PC-9 (cell line): ENCODE data around the gene MOGAT2. TPM values are rescaled to one million over a fixed set of nuclear protein-coding genes. Genes with fewer than 3 reads are reported as not detected.

Experiments used
- Bru-seq: library from RNA; stranded (reverse); fragments of 400-500 nt; gene quantifications from one replicate; lab custom pipeline; 2021; lab: Mats Ljungman, UMichigan
- BruChase-seq, 2 experiments: library from RNA; stranded (reverse); fragments of 400-500 nt; gene quantifications; one replicate each; lab custom pipeline; 2021; lab: Mats Ljungman, UMichigan
- BruUV-seq: library from RNA; stranded (reverse); fragments of 400-500 nt; replicated peaks from 2 replicates; lab custom pipeline; 2021; lab: Mats Ljungman, UMichigan
- CTCF ChIA-PET: fragments of 300-600 bp; sonication (Branson Sonifier 250); formaldehyde crosslinking; loops from one replicate; lab custom pipeline; 2022; ENCODE audit warnings: antibody characterized with exemption; lab: Charles Lee
- POLR2A ChIA-PET: fragments of 300-600 bp; sonication (Branson Sonifier 250); formaldehyde crosslinking; loops from one replicate; lab custom pipeline; 2022; ENCODE audit warnings: antibody characterized with exemption; ENCODE audit not compliant: unreplicated experiment; lab: Charles Lee
- DNase-seq, 2 experiments: peaks; one replicate each; pipeline versions ENCODE4 v3.0.0 to v3.0.0-alpha.2; 2015 to 2022; ENCODE audit warnings: mixed read lengths in 1 of 2
- H2AFZ ChIP-seq: fragments of 200-600 bp; sonication (generic); 2 replicates; pipeline ENCODE4 v1.8.1; 2017; ENCODE audit warnings: antibody characterized with exemption
- H3F3A ChIP-seq: fragments of 200-600 bp; sonication (generic); 2 replicates; pipeline ENCODE4 v1.8.1; 2017; ENCODE audit warnings: antibody characterized with exemption, mild to moderate bottlenecking, low read depth; ENCODE audit not compliant: insufficient read depth
- H3K27ac ChIP-seq: fragments of 200-600 bp; sonication (generic); 2 replicates; pipeline ENCODE4 v1.6.1; 2016; ENCODE audit warnings: mixed run types
- H3K27me3 ChIP-seq: fragments of 200-600 bp; sonication (generic); 2 replicates; pipeline ENCODE4 v1.6.1; 2016; ENCODE audit warnings: low read depth, mixed run types; ENCODE audit not compliant: insufficient read depth
- H3K36me3 ChIP-seq: fragments of 200-600 bp; sonication (generic); 2 replicates; pipeline ENCODE4 v1.6.1; 2016; ENCODE audit warnings: low read depth, mixed run types
- H3K4me1 ChIP-seq: fragments of 200-600 bp; sonication (generic); replicated peaks from 2 replicates; pipeline ENCODE4 v1.6.1; 2016; ENCODE audit warnings: mixed run types; ENCODE audit not compliant: insufficient read depth
- H3K4me2 ChIP-seq: fragments of 200-600 bp; sonication (generic); 2 replicates; pipeline ENCODE4 v1.6.1; 2017; ENCODE audit warnings: mixed run types
- H3K4me3 ChIP-seq: fragments of 200-600 bp; sonication (generic); 2 replicates; pipeline ENCODE4 v1.6.1; 2016; ENCODE audit warnings: mixed run types
- H3K79me2 ChIP-seq: fragments of 200-600 bp; sonication (generic); 2 replicates; pipeline ENCODE4 v1.6.1; 2017; ENCODE audit warnings: low read depth, mixed run types
- H3K9me2 ChIP-seq: fragments of 200-600 bp; sonication (generic); 2 replicates; pipeline ENCODE4 v1.8.1; 2017; ENCODE audit warnings: mild to moderate bottlenecking; ENCODE audit not compliant: insufficient read depth
- H3K9me3 ChIP-seq: fragments of 200-600 bp; sonication (generic); 2 replicates; pipeline ENCODE4 v1.8.1; 2016; ENCODE audit warnings: low read depth; ENCODE audit not compliant: insufficient read depth
- H4K20me1 ChIP-seq: fragments of 200-600 bp; sonication (generic); 2 replicates; pipeline ENCODE4 v1.8.1; 2017; ENCODE audit not compliant: insufficient read depth
- EZH2 ChIP-seq: fragments of 200-600 bp; sonication (generic); IDR thresholded peaks from 2 replicates; pipeline ENCODE4 v1.8.0; 2017; ENCODE audit warnings: antibody characterized with exemption, low read depth
- intact Hi-C: fragments of 100-400 bp; cut with micrococcal nuclease; formaldehyde crosslinking; loops from one replicate; pipeline ENCODE4 v1.10.0; 2022; ENCODE audit not compliant: unreplicated experiment
- long read RNA-seq: library from polyadenylated mRNA; stranded (forward); transcript quantifications from one replicate; pipeline ENCODE4 v2.0.0, GENCODE V29; 2022
- total RNA-seq: library from RNA; stranded (reverse); gene quantifications from 2 replicates; pipeline ENCODE4 v1.2.3, GENCODE V29; 2021
- TF ChIP-seq, protein P1 (sequence below): fragments of 200-600 bp; sonication (generic); conservative IDR thresholded peaks from 2 replicates; pipeline ENCODE4 v1.6.1; 2017; ENCODE audit warnings: mixed run types, antibody characterized with exemption, mild to moderate bottlenecking, moderate library complexity

Gene MOGAT2
- not detected in 2 replicates for total RNA-seq
- Bru-seq, nascent RNA = not detected
- BruChase-seq, experiment 1, labeled RNA remaining after a 2-hour chase = not detected
- not detected for BruChase-seq, experiment 2, labeled RNA remaining after a 6-hour chase
- long read RNA-seq = 0 reads

DNA sequence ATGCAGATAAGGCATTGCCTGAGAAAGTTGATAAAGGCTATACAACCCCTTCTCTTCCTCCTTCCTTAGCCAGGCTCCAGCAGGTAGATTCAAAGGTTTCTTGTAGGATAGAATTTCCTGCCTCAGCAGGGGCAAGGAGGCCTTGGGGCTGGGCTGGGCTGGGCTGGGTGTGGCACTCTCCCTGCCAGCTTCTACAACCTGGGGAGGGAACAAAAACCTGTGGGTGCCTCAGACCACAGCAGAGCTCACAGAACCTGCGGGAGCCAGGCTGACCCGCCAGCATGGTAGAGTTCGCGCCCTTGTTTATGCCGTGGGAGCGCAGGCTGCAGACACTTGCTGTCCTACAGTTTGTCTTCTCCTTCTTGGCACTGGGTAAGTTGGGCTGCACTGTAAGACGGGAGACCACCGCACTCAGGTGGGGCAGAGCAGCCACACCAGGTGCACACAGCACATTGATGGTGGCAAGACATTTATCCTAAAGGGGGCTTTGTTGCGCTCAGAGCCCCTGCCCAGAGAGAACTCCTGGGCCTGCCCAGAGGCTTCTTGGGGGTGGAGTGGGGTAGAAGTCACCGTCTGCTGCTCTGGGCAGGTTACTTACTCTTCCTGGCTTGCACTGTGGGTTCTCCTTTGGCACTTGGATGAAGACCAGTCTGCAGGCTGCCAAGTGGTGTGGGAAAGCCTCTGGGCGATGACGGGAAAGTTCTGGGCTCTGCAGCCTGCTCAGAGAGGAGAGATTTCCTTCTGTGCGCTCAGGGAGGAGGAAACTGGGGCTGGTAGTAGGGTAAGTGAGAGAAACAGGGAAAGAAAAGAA, at the start of gene MOGAT2:
Gene MOGAT2, plus strand, starts transcription at position 231 of the 811 bp plus-strand sequence. Its CDS starts 51 bp downstream, at position 282.
- Histone ChIP-seq H3K36me3 (no peaks in the 10 kb centered on the region), H3F3A (no peaks in the 10 kb centered on the region; the same call in 1 of the 2 replicates), H3K9me2 (no peaks in the 10 kb centered on the region), H3K4me1 (peaks cover 13% of the 10 kb centered on the region), H3K9me3 (no peaks in the 10 kb centered on the region), H3K4me3 (no peak within 1 kb of the TSS), H3K4me2 (peak within 1 kb of the TSS; percentile 4; the same call in 1 of the 2 replicates), H3K27ac (no peak within 1 kb of the TSS), H3K79me2 (no peaks in the 10 kb centered on the region), H3K27me3 (no peaks in the 10 kb centered on the region), H4K20me1 (no peaks in the 10 kb centered on the region), H2AFZ (no peak within 1 kb of the TSS)
- no peak for TF ChIP-seq EZH2
- TF ChIP-seq, protein P1, sequence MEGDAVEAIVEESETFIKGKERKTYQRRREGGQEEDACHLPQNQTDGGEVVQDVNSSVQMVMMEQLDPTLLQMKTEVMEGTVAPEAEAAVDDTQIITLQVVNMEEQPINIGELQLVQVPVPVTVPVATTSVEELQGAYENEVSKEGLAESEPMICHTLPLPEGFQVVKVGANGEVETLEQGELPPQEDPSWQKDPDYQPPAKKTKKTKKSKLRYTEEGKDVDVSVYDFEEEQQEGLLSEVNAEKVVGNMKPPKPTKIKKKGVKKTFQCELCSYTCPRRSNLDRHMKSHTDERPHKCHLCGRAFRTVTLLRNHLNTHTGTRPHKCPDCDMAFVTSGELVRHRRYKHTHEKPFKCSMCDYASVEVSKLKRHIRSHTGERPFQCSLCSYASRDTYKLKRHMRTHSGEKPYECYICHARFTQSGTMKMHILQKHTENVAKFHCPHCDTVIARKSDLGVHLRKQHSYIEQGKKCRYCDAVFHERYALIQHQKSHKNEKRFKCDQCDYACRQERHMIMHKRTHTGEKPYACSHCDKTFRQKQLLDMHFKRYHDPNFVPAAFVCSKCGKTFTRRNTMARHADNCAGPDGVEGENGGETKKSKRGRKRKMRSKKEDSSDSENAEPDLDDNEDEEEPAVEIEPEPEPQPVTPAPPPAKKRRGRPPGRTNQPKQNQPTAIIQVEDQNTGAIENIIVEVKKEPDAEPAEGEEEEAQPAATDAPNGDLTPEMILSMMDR = no peak
- ChIA-PET POLR2A (interaction anchor here (0.8 kb wide), 1 partner anchor 286 kb away, joined by 4 read pairs; no protein-coding TSS in a partner anchor), CTCF (no interaction called here)
- no TSS peak for BruUV-seq
- intact Hi-C loops = no loop called here
- peak in 1 of 2 experiments; percentile 49 for DNase-seq

DNA sequence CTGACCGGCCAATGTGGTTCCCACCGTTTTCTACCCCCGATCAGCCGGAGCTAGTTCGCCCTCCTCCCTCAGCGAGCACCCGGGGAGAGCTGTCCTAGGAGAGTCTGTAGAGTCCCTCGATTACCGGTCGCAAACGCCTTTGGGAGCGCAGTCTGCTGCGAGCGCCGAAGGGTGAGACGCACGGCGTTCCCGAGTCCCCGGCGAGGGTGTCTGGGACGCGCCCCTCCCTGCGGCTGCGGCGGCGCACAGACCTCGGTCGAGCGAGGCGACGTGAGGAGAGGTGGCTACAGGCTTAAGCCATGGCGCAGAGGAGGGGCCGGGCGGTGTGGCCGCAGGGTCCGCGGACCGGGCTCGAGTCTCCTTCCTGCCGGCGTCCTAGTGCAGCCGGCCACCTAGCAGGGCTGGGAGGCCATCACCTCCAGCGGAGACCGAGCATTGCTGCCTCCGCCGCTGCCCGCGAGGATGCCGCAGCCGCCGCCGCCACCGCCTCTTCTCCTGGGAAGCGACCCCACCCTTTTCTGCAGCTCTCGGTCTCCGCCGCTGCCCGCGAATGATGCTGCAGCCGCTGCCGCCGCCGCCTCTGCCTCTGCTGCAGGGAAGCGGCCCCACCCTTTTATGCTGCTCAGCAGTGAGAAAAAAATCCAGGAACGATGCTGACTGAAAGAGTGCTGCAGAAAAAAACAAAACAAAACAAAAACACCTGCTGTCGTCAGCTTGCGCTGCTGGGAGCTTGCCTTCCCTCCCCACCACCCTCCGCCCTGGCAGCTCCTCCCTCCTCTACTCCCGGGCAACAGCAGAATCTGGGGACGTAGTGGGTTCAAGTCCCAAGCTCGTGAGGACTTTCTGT, 49.0 kb upstream of the MOGAT2 start, which contains the start of gene MAP6:
Gene MAP6, minus strand, starts transcription at position 588 of the 847 bp plus-strand sequence. CDS start 669 bp downstream, outside the sequence.
- no peaks in the 10 kb centered on the region for H3F3A ChIP-seq
- H3K4me3 ChIP-seq = no peak within 1 kb of the TSS
- H4K20me1 ChIP-seq = no peaks in the 10 kb centered on the region
- no TSS peak for BruUV-seq
- H3K36me3 ChIP-seq = no peaks in the 10 kb centered on the region
- no peaks in the 10 kb centered on the region for H3K9me3 ChIP-seq
- ChIA-PET POLR2A (no interaction called here), CTCF (interaction anchor here (0.7 kb wide), 1 partner anchor 46 kb away, joined by 6 read pairs; no protein-coding TSS in a partner anchor)
- no peaks in the 10 kb centered on the region for H3K9me2 ChIP-seq
- intact Hi-C loops = no loop called here
- no peak within 1 kb of the TSS for H2AFZ ChIP-seq
- peaks cover 2% of the 10 kb centered on the region; the same call in 1 of the 2 replicates for H3K4me1 ChIP-seq
- no peak for TF ChIP-seq EZH2
- TF ChIP-seq, protein P1 = no peak
- H3K27ac ChIP-seq = no peak within 1 kb of the TSS
- H3K79me2 ChIP-seq = no peaks in the 10 kb centered on the region
- DNase-seq = no peak
- peaks cover 11% of the 10 kb centered on the region for H3K27me3 ChIP-seq
- H3K4me2 ChIP-seq = no peak within 1 kb of the TSS
